IPS-18c (cell line): ENCODE results near the gene CACNA2D2.

ENCODE experiments used
- H3K4me3 ChIP-seq: 2 replicates; pipeline ENCODE4 v1.7.0; 2013; ENCODE audit warnings: low read depth, mild to moderate bottlenecking, low read length, moderate library complexity; ENCODE audit not compliant: insufficient read depth
- H3K9me3 ChIP-seq: one replicate; pipeline ENCODE4 v1.6.1; 2013; ENCODE audit warnings: mild to moderate bottlenecking, low read length, moderate library complexity; ENCODE audit not compliant: control insufficient read depth, insufficient read depth

CACNA2D2 gene

DNA sequence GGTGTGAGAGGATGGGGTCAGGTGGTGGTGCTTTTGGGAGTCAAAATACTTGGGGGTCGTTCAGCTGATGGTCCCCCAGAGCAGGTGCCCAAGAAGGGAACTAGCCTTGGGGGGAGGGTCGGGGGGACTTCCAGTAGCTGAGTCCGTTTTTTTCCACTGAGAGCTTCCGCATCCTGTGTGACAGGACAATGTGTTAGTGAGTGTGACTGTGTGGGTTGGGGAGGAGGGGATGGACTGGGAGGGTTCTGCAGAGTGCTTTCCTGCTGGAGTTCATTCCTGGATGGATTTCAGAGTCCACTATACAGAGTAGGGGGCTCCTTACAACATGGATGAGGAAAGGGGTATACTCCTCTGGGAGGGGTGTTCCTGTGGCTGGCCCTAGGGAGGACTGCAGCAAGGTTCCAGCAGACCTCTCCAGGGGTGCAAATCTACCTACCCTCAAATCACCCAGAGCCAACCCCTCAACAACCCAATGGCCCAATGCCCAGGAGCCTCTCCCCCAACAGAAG, 180.3 kb downstream of the CACNA2D2 start:
- Histone ChIP-seq H3K4me3 (peak overlapping the region; percentile 71), H3K9me3 (peaks cover 4% of the 10 kb centered on the region)

DNA sequence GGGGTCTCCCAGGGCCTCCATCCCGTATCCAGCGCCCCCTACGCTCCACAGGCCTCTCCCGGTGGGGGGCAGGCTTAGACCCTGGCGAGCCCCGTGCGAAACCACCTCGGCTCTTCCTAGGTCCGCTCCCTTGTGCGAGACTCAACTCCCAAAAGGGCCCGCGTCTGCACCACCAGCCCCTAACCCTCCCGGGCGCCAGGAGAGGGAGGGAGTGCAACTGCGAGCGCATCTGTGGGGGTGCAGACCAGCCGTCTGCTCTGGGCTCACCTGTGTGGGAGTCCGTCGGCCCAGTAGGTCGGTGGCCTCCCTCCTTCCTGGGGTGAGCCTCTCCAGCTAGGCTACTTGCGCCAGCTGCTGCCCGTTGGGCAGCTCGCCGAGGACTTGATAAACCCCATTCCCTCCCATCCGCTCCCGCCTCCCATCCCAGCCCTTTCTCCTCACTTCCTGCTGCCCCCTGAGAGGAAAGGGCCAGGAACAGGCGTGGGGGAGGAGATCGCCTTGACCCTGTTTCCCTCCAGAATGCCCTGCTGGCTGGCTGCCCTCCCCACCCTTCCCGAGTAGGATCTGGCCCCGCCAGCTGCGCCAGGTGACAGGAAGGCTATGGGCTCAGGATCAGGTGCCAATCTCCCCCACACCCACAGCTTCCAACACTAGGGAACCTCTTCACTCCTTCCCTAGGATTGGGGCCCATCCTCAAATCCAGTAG, 180.9 kb downstream of the CACNA2D2 start, which contains the start of gene HYAL2:
Gene HYAL2 (minus strand): TSS at position 360 of the 706 bp plus-strand sequence. CDS start 2,256 bp downstream, outside the sequence.
- Histone ChIP-seq H3K9me3 (no peaks in the 10 kb centered on the region), H3K4me3 (peak within 1 kb of the TSS; percentile 71)

DNA sequence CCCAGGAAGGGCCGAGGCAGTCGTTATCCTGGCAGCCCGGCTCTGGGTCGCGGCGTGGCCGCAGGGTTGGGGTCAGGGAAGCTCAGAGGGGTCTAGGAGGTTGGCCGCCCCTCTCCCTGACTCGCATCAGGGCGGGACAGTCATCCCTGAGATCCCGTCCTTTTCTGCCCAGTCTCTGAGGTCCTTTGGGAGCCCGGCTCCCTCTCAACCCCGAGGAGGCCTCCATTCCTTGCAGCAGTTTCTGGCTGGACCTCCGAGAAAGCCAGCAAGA, 181.4 kb downstream of the CACNA2D2 start:
- Histone ChIP-seq H3K4me3 (peak overlapping the region; percentile 71), H3K9me3 (no peaks in the 10 kb centered on the region)

DNA sequence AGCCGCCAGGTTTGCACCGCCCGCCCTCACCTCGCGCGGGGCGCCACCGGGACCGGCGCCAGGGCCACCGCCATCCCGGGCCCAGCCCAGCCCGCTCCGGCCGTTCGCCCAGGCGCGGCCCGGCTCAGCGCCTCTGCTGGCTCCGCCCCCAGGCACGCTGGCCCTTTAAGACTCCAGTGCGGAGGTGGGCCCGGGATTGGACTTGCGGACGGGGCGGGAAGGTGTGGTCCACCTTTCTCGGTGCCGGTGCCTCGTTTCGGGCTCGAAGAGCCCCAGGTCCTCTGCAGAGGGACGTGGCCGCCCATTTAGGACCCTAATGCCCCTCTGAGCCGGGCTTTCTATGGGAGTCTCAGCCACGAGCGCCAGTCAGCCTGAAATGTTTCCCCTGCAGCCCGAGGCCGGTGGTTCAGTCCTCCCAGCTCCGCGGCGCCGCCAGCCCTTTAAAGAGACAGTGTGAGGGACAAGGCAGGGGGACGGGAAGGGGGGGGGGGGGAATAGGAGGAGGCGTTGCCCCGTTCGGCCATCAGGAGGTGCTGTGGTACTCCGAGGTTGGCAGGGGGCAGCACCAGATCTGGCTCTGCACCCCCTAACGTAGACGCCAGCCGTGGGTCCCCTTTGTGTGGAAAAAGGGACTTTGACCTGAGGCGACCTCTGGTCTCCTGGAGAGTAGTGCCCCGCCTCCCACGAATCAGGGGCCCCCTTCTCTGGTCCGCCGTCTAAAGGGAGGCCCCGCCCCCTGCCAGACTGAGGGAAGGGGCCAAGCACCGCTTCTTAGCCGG, 181.9 kb downstream of the CACNA2D2 start:
- Histone ChIP-seq H3K4me3 (peak overlapping the region; percentile 71), H3K9me3 (no peaks in the 10 kb centered on the region)

DNA sequence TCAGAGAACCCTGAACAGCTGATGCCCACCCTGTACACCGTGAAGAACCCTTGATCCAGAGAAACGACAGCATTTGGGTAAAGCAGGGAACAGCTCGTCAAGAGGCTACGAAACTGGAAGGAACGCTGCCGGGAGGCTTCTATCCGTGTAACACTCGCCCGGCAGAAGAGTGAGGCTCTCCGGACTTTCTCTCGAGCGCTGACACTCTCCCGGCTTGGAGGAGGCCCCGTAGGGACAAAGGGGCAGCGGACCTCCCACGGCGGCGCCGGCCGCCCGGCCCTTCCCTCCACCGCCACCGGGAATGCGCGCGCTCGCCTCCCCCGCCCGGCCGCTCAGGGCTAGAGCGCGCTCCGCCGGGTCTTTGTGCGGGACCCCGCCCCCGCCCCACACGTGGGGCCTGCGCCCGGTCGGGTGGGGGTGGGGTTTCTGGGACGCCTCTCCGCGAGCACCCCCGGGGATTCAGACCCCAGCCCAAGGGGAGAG, 182.5 kb downstream of the CACNA2D2 start:
- no peaks in the 10 kb centered on the region for H3K9me3 ChIP-seq
- peak overlapping the region; percentile 52 for H3K4me3 ChIP-seq

DNA sequence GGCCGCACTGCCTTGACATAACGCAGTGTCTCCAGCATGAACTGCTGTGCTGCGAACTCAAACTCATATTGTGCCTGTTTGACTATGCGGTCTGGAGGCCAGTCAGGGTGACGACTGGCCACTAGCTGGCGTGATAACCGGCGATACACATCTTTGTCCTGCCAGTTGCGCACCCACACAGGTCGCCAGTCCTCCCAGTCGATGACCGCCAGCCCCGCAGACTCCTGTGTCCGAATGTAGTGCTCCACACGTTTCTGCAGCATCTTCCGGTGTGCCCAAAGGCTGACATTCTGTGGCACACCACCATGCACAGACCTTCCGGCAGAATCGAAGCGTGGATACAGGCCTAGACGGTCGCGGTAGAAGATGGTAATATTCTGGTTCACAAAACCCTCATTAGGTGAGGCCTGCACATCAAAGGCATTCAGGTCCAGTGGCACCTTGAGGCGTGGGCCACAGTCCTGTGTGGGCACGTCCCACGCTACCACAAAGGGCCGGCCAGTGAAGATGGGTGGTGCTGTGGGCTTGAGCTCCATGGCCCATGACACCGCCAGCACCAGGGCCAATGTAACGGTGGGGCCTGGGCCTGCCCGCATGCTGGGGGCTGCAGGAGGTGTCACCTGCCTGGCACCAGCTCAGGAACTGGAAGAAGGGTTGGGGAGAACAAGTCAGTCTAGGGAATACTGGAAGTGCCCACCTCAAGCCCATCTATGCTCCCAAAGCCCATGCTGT, 183.4 kb downstream of the CACNA2D2 start:
- peak overlapping the region; percentile 52 for H3K4me3 ChIP-seq

DNA sequence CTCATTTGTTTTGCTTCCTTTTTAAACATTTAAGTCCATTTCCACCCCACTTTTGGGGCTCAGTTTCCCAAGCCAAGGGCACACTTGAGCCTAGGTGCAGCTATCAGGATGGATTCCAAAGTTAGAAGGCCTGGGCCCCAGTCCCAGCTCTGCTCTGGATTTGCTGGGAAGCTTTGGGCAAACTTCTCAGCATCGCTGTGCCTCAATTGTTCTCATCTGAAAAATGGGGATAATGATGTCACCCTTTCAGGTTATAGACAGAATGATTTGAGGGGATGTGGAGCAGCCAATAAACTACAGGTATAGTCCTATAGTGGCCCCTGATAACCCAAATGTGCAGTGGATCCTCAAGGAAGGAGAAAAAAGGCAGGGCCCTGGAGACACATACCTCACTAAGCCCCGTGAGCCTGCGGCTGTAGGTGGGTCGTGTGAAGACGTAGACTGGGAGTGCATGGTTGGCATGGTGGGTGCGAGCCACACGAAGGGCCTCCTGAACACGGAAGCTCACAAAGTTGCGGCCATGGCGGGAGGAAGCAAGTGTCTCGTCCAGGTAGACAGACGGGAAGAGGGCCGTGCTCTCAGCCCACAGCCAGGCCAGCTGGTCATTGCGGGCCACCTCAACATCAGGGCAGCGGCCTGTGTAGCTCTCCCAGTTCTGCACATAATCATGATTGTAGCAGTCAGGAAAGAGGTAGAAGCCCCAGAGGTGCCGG, 184.1 kb downstream of the CACNA2D2 start:
- no peaks in the 10 kb centered on the region for H3K9me3 ChIP-seq
- H3K4me3 ChIP-seq: no peak overlapping the region; the same call in 1 of the 2 replicates

More for the DNA sequence above, 183.4 kb downstream of the CACNA2D2 start:
- H3K9me3 ChIP-seq: no peaks in the 10 kb centered on the region

DNA sequence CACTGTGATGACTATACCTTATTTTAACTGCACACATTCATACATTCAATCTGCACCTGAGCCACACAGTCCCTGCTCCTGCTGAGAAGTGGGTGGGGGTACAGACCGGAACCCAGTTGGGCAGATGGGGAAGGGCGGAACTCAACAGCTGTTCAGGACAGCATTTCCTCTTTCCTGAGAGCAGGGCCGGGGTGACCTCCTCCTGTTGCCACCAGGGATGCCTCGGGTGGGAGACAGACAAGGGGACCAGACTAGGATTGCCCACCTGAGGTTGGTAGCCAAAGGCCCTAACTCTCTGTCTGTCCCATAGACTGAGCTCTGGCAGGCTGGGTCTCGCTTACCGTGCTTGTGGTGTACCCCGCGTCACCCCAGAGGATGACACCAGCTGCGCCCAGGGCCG, 184.8 kb downstream of the CACNA2D2 start:
- H3K4me3 ChIP-seq: no peak overlapping the region
- H3K9me3 ChIP-seq: no peaks in the 10 kb centered on the region

DNA sequence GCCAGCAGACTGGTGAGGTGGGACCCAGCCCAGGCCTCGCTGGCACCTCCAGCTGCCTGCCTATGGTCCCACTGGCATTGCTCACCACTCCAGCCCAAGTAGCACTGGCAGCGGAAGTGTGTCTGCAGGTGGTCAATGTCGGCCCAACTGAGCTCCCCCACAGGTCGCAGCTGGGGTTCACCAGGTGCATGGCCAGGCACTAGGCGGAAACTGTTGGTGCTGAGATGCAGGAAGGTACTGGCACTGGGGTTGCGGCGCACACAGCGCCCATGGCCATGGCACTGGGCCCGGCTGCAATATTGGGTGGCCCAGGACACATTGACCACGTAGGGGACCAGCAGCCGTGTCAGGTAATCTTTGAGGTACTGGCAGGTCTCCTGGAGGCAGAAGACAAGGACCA, 185.3 kb downstream of the CACNA2D2 start:
- H3K9me3 ChIP-seq: no peaks in the 10 kb centered on the region
- no peak overlapping the region for H3K4me3 ChIP-seq

DNA sequence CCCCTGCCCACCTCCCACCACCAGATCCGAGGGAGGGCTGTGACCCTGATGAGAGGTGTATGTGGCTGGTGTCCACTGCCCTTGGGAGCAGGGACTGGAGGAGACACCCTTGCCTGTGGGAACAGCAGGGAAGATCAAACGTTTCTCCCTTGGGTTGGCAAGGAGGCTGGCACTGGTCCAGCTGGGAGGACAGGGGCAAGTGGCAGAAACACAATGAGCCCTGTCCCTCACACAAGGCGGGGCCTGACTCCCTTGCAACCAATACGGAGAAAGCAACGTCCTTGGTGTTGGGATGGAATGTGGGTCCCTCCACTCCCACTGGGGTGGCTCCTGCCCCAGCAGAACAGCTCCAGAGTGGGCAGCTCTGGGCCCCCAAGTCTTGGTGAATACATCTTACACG, 186.1 kb downstream of the CACNA2D2 start:
- Histone ChIP-seq H3K4me3 (no peak overlapping the region; the same call in 1 of the 2 replicates), H3K9me3 (no peaks in the 10 kb centered on the region)

DNA sequence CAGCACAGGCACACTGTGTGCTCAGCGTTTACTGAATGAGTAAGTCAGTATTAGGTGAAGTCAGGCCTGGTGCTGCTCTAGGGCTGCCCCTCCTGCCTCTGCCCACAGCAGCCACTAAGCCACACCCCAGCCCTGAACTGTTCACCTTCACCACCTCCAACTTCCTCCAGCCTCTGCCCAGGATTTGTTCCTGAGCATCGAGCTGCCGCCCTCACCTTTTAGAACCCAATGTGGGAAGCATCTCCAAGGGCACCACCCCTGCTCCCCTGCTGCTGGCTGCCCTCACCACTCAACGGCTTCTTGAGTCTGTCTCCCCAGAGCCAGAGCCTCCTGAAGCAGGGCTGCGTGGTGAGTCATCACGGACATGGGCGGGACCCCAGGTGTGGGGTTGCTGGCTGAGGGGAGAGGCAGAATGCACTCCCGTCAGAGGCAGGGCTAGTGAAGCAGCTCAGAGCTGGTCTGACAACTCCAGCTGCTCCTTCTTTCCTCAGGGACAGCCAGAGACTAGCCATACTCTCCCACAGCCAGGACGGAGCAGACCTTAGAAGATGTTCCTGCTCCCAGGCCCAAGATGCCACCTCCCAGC, 186.7 kb downstream of the CACNA2D2 start:
- no peaks in the 10 kb centered on the region for H3K9me3 ChIP-seq
- H3K4me3 ChIP-seq: no peak overlapping the region; the same call in 1 of the 2 replicates

DNA sequence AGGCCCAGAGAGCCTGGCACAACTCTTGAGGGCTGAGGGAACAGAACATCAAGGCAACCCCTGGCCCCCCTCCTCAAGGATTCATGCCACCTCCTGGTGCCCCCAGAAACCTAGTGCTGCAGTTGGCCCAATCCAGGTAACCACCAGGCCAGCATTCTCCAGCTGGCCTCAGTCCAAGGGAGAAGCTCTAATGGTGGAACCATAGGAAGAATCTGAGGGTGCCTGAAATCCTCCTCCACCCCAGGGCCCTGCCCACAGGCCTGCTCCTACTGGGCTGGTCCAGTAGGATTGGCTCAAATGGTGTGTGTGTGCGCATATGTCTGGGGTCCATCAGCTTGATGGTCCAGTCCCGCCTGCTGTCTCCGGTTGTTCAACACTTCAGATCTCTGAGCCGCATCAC, 188.6 kb downstream of the CACNA2D2 start:
- Histone ChIP-seq H3K9me3 (no peaks in the 10 kb centered on the region), H3K4me3 (no peak overlapping the region)

DNA sequence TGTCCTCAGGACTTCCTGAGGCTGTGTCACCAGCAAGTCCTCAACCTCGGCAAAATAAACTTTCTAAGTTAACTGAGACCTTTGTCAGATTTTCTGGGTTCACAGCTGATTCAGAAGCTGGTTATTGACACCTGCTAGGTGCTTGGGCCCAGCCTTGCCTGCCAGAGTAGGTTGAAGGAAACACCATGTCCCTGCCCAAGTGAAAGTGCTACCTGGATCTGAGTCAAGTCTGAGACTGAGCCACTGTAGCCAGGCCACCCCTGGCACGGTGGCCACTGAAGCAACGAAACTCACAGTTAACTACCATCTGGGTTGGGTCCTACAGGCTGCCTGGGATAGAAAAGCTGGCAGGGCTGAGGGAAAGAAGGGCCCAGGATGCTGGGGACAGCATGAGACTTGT, 189.1 kb downstream of the CACNA2D2 start:
- Histone ChIP-seq H3K9me3 (peaks cover 3% of the 10 kb centered on the region), H3K4me3 (no peak overlapping the region)
